Islet of Langerhans (tissue), 1 donor: Measurements from ENCODE around the gene HYLS1.
"Not testable (repeated sequence)": the region's sequence is repeated elsewhere in the genome, so short reads cannot be mapped to it uniquely, and the experiment has no call there.

Experiments
- FAIRE-seq: peaks from one replicate; lab custom pipeline; 2011; peaks lifted over from hg19 to GRCh38; lab: Jason Lieb, UNC

HYLS1 gene

GRCh38 chr11:125887373-125888324 is at the start of gene HYLS1:
Gene HYLS1, plus strand, starts transcription at chr11:125887668. Its CDS starts 11,701 bp downstream, at chr11:125899369.
- no peak for FAIRE-seq

- no peak for FAIRE-seq
These were observed 45.0 kb upstream of the HYLS1 start for GRCh38 chr11:125842321-125842948.

DNA sequence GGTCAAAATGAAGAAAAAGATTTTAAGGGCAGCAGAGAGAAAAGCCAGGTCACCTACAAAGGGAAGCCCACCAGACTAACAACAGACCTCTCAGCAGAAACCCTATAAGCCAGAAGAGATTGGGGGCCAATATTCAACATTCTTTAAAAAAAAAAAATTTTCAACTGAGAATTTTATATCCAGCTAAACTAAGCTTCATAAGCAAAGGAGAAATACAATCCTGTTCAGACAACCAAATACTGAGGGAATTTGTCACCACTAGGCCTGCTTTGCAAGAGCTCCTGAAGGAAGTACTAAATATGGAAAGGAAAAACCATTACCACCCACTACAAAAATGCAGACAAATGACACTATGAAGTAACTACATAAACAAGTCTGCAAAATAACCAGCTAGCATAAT is 41.3 kb upstream of the HYLS1 start:
- FAIRE-seq: no peak

- FAIRE-seq: not testable (repeated sequence)
These were observed 29.8 kb upstream of the HYLS1 start for GRCh38 chr11:125857670-125858069.

GRCh38 chr11:125862786-125863185 is 24.7 kb upstream of the HYLS1 start:
- FAIRE-seq: not testable (repeated sequence)

- FAIRE-seq: not testable (repeated sequence)
These were observed 22.1 kb upstream of the HYLS1 start for GRCh38 chr11:125865354-125865753.

DNA sequence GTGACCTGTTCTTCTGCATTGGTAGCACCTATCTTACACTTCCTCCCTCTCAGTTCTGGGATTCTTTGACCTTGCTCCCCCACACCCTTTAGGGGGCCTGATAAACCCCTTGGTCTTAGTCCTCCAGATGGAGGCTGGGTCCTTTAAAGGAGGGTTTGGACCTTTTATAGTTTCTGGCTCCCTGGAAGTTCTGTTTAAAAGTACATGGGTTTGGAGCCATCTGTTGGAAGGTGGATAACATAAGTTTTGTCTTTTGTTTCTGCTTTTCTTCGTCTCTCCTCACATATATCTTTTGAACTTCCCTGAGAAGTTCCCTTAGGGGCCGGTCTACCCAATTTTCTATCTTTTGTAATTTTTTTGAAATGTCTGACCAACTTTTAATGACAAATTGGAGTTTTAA is 17.9 kb upstream of the HYLS1 start:
- no peak for FAIRE-seq

- FAIRE-seq: no peak
These were observed 15.9 kb upstream of the HYLS1 start for GRCh38 chr11:125871391-125872137.

GRCh38 chr11:125872138-125872491 is 15.4 kb upstream of the HYLS1 start:
- FAIRE-seq: no peak

DNA sequence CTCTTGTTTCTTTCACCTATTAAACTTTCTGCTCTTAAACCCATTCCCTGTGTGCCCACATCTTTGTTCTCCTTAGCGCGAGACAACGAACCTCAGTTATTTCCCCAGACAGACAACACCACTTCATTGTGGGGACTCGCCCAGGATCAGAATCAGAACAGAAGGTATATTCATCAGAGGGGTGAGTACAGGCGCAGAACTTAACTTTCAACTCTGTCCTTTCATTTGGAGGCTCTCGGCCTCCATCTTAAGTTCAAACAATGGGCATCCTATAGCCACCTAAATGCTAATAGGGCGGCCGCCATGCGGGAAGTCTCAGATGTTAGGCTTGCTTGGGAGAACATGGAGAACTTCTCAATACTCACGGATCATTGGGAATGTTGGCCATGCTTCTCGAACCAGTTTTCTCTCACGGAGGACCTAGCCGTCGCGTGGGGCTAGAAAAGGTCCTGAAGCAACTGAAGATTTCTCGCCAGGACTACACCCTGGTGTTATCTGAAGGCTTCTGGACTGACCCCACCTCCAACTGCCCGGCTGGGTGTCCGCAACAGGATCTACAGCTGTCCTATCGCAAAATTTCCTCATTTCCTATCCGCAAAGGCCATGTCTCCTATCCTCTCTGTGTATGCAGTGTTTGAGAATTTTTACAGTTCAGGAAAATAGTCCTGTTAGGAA is 13.4 kb upstream of the HYLS1 start:
- FAIRE-seq: no peak

GRCh38 chr11:125874556-125875124 is 12.8 kb upstream of the HYLS1 start:
- FAIRE-seq: peak; percentile 86

DNA sequence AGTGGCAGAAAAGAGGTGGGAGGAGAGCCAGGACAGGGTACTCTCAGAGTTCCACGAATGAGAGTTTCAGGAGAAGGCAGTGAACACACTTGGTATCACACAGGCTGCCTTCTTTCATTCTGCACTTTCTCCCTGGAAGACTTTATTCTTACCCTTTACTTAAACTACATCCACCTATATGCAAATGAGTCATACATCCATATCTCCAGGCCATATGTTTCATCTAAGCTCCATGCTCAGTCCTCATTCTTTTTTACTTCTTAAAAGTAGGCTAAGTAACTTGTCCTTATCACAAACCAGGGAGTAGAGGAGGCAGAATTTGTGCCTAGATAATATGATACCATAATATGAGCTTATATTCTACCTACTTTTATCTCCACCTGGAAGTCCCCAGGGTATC is 6.2 kb upstream of the HYLS1 start:
- FAIRE-seq: no peak

- FAIRE-seq: no peak
These were observed 4.1 kb upstream of the HYLS1 start for GRCh38 chr11:125883375-125883774.

- no peak for FAIRE-seq
These were observed 483 bp upstream of the HYLS1 start for GRCh38 chr11:125886997-125887372.

DNA sequence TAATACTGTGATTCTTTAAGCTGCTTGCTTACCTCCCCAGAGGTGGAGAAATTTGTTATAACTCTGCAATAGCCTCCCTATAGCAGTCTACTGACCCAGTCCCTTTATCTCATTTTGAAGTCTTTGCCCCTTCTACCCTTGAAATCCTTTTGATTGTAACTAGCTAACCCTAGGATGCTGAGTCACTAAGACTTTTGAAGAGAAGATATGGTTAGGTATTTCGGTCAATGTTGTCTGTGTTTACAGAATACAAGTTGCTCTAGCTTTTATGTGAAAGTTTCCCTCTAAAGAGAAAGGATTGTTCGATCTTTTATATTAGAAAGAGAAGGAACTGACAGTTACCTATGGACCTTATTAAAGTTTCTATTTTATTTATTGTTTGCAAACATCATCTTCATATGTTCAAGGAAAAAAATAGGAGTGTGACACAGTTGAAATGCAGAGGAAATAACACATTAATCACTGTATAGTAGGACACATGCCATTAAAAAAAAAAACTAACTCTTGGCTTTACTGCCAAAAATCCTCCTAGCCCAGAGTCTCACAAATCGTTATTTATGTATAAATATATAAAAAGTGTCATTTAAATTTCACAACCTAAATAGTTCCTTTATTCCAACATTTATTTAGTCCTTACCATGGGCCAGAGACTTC is 3.1 kb downstream of the HYLS1 start:
- FAIRE-seq: no peak

- no peak for FAIRE-seq
These were observed 4.6 kb downstream of the HYLS1 start for GRCh38 chr11:125892071-125892470.

- no peak for FAIRE-seq
These were observed 5.5 kb downstream of the HYLS1 start for GRCh38 chr11:125892994-125893393.

DNA sequence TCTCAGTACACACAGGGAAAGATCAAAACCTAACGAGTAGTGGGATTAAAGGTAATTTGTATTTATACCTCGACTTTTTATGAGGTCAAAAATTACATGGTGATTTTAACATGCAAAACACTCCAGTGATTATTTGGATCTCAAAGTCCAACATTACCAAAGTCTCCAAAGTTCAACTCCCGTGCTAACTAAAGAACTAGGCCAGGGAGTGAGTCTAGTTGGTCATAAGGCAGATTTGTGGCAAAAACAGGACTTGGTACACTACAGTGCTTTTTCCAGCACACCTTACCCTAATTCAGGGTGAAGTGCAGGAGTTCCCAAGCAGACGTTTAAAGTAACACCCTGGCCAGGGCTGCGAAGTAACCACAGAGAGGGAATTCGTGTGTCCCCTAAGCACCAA is 14.4 kb downstream of the HYLS1 start:
- FAIRE-seq: no peak

GRCh38 chr11:125902277-125902926 is 14.9 kb downstream of the HYLS1 start:
- no peak for FAIRE-seq

DNA sequence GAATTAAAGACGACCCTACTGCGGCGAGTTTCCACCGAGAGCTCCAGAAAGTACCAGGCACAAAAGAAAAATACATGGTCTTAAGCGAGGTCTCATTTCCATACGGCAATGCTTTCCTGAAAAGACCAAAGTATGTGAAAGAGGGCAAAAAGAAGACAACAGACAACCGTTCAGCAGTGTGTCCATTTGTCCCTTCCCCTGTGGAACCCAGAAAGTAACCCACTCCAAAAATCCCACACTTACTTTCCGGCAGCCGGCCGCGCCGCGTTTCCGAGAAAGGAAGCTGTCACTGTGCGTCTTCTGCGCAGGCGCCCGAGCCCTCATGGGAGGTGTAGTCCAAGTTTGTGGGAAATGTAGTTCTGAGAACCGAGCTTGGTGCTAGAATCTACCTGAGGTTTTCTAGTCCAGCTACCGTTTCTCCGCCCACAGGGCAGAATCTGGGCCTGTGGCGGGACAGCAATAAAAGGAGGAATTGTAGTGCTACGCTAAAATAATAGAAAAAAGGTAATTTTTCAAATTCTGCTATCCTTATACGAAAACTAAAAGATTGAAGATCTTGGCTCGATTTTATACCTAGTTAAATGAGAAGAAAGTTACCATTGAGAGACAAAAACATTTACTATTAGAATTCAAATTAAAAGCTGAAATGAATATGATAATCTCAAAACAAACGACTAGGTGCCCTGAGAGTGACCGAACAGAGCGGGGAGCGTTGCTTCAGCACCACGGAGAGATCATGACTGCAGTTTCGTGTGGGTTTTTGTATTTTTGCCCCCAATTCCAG is 15.7 kb downstream of the HYLS1 start, which contains the start of gene PUS3:
PUS3 (minus strand) TSS at position 280 of the 784 bp plus-strand sequence. CDS start 6,922 bp downstream, outside the sequence.
- FAIRE-seq: peak; percentile 96
